Gastroesophageal sphincter (tissue), 3 donors: ENCODE measurements around the gene EPHA10.

Experiments used
- CTCF ChIP-seq, 4 experiments: fragments of 200-600 bp in 2 of 4; fragments of 450-650 bp in 2 of 4; sonication (generic) in 1 of 4; IDR thresholded peaks; one replicate each; pipeline ENCODE4 v1.5.1; 2017 to 2019; ENCODE audit warnings: antibody characterized with exemption in 4 of 4, mild to moderate bottlenecking in 2 of 4, moderate library complexity in 2 of 4
- POLR2A ChIP-seq, 2 donors: fragments of 450-650 bp; IDR thresholded peaks; one replicate each; pipeline ENCODE4 v1.6.1; 2017; ENCODE audit warnings: antibody characterized with exemption in 2 of 2, mild to moderate bottlenecking in 2 of 2, moderate library complexity in 1 of 2
- POLR2AphosphoS5 ChIP-seq: sonication (generic); formaldehyde crosslinking; IDR thresholded peaks from one replicate; pipeline ENCODE4 v1.6.1; 2017; ENCODE audit warnings: antibody characterized with exemption

GRCh38 chr1:37723072-37723389, 41.9 kb downstream of the EPHA10 start:
- TF ChIP-seq CTCF (IDR thresholded peaks at IDR 0.05) (no peak), POLR2A (IDR thresholded peaks at IDR 0.05) (no peak), POLR2AphosphoS5 (no peak)
